Stimulated activated CD4-positive, alpha-beta T cell treated with anti-CD3 and anti-CD28 coated beads, Interleukin-4, amount 100 ng/mL, for 48 hours (primary cell): ENCODE results near the gene IL1RAPL1.

Source experiments
- DNase-seq, 2 donors: peaks; one replicate each; pipeline ENCODE4 v3.0.0-alpha.2; 2020; ENCODE audit warnings: low read depth in 2 of 2

The IL1RAPL1 gene

GRCh38 chrX:28969126-28969525, 381.9 kb downstream of the IL1RAPL1 start:
- DNase-seq, result no peak

- no peak for DNase-seq
These were observed 392.6 kb downstream of the IL1RAPL1 start for GRCh38 chrX:28979877-28980276.

GRCh38 chrX:28981952-28982351, 394.7 kb downstream of the IL1RAPL1 start:
- no peak for DNase-seq

GRCh38 chrX:28988246-28988645, 401.0 kb downstream of the IL1RAPL1 start:
- no peak for DNase-seq

- DNase-seq, result no peak
These were observed 410.6 kb downstream of the IL1RAPL1 start for GRCh38 chrX:28997706-28998463.

- no peak for DNase-seq
These were observed 411.4 kb downstream of the IL1RAPL1 start for GRCh38 chrX:28998609-28999135.

GRCh38 chrX:29012867-29013266, 425.6 kb downstream of the IL1RAPL1 start:
- DNase-seq, result no peak

GRCh38 chrX:29023207-29023606, 436.0 kb downstream of the IL1RAPL1 start:
- no peak for DNase-seq

GRCh38 chrX:29024871-29025270, 437.6 kb downstream of the IL1RAPL1 start:
- DNase-seq, result no peak

- DNase-seq, result no peak
These were observed 452.3 kb downstream of the IL1RAPL1 start for GRCh38 chrX:29039501-29039900.

GRCh38 chrX:29040160-29040559, 452.9 kb downstream of the IL1RAPL1 start:
- DNase-seq, result no peak

- no peak for DNase-seq
These were observed 455.1 kb downstream of the IL1RAPL1 start for GRCh38 chrX:29042341-29042740.

- no peak for DNase-seq
These were observed 456.5 kb downstream of the IL1RAPL1 start for GRCh38 chrX:29043746-29044145.

- no peak for DNase-seq
These were observed 457.4 kb downstream of the IL1RAPL1 start for GRCh38 chrX:29044423-29045184.

- DNase-seq, result no peak
These were observed 478.2 kb downstream of the IL1RAPL1 start for GRCh38 chrX:29065477-29065876.

- DNase-seq, result no peak
These were observed 479.3 kb downstream of the IL1RAPL1 start for GRCh38 chrX:29066516-29066915.

- DNase-seq, result no peak
These were observed 480.1 kb downstream of the IL1RAPL1 start for GRCh38 chrX:29067351-29067750.

- DNase-seq, result no peak
These were observed 484.5 kb downstream of the IL1RAPL1 start for GRCh38 chrX:29071525-29072320.

GRCh38 chrX:29082558-29082957, 495.3 kb downstream of the IL1RAPL1 start:
- no peak for DNase-seq

GRCh38 chrX:29083823-29084222, 496.6 kb downstream of the IL1RAPL1 start:
- DNase-seq, result no peak

- no peak for DNase-seq
These were observed 503.6 kb downstream of the IL1RAPL1 start for GRCh38 chrX:29090811-29091210.

- DNase-seq, result no peak
These were observed 520.0 kb downstream of the IL1RAPL1 start for GRCh38 chrX:29107231-29107630.
